ENCODE data around the gene TAF1B. TPM values are rescaled to one million over a fixed set of nuclear protein-coding genes. Genes with fewer than 3 reads are reported as not detected.

The TAF1B gene
- total RNA-seq, 1 experiment from 2014 or later: 29.9 TPM

- Histone ChIP-seq H2BK20ac (ENCODE audit: low read depth, low read length, poor library complexity, severe bottlenecking) (no peak overlapping the region), H3K4me2 (ENCODE audit: insufficient read depth, insufficient read length, low read length) (no peak overlapping the region), H3K4ac (ENCODE audit: low read depth, low read length) (no peak overlapping the region), H3K79me2 (ENCODE audit: insufficient read depth, low read length) (no peaks in the 10 kb centered on the region), H3K27ac (ENCODE audit: insufficient read length, low read depth, low read length) (no peak overlapping the region), H2AK5ac (ENCODE audit: insufficient read length, low read length) (no peak overlapping the region), H2AFZ (ENCODE audit: low read length) (no peak overlapping the region), H3K27me3 (ENCODE audit: insufficient read depth, low read length) (no peaks in the 10 kb centered on the region), H2BK15ac (ENCODE audit: low read depth, low read length) (no peak overlapping the region), H4K91ac (ENCODE audit: insufficient read length, low read depth, low read length) (no peak overlapping the region), H2BK12ac (ENCODE audit: insufficient read length, low read depth, low read length) (no peak overlapping the region), H3K4me1 (ENCODE audit: insufficient read depth, low read length) (no peaks in the 10 kb centered on the region), H3K79me1 (ENCODE audit: insufficient read depth, low read depth, low read length, poor library complexity, severe bottlenecking) (no peaks in the 10 kb centered on the region), H3K23ac (ENCODE audit: insufficient read length, low read depth, low read length) (no peak overlapping the region), H2BK120ac (ENCODE audit: low read depth, low read length, poor library complexity, severe bottlenecking) (no peak overlapping the region), H3K9me3 (ENCODE audit: control insufficient read depth, low read depth, low read length) (no peaks in the 10 kb centered on the region), H3K9ac (ENCODE audit: extremely low read depth, insufficient read length, low read length) (no peak overlapping the region), H4K8ac (replicated peaks; ENCODE audit: insufficient read length, low read depth, low read length) (no peak overlapping the region), H2BK5ac (ENCODE audit: insufficient read length, low read length) (no peak overlapping the region), H3K56ac (ENCODE audit: insufficient read length, low read depth, low read length) (no peak overlapping the region), H3K14ac (ENCODE audit: insufficient read depth, low read length) (no peak overlapping the region), H3K18ac (ENCODE audit: insufficient read length, low read depth, low read length) (no peak overlapping the region), H4K20me1 (ENCODE audit: control insufficient read depth, insufficient read depth, insufficient read length) (no peaks in the 10 kb centered on the region), H3T11ph (ENCODE audit: low read length) (no peak overlapping the region), H3K23me2 (ENCODE audit: insufficient read length, low read depth, low read length, poor library complexity, severe bottlenecking) (no peaks in the 10 kb centered on the region), H4K5ac (ENCODE audit: insufficient read length, low read depth, low read length) (no peak overlapping the region)
- WGBS (ENCODE audit: extremely low coverage, insufficient read length, low lambda C conversion rate): no CpG with 5 or more reads among the region's 2 CpGs
- no peak for DNase-seq
- Mint-ChIP-seq H3K36me3 (ENCODE audit: insufficient read depth in 1 of 3, low read depth in 3 of 3) (peaks cover 14 to 40% (median 32%) of the 10 kb centered on the region in 3 experiments; a peak in 6 of 7 replicates), H3K4me1 (peaks cover 14 to 15% of the 10 kb centered on the region in 2 experiments), H3K4me3 (no peak overlapping the region), H3K27me3 (ENCODE audit: low read depth) (no peaks in the 10 kb centered on the region), H3K9me3 (no peaks in the 10 kb centered on the region; a peak in 1 of 5 replicates), H3K27ac (no peak overlapping the region; a peak in 1 of 7 replicates)
- TF ChIP-seq CTCF (conservative IDR thresholded peaks at IDR 0.05): no peak
Measured at GRCh38 chr2:9877726-9878125, 34.5 kb downstream of the TAF1B start.
